Mesothelial cell of epicardium (in vitro differentiated cells): ENCODE measurements around the gene NPC1L1. TPM values are rescaled to one million over a fixed set of nuclear protein-coding genes. Genes with fewer than 3 reads are reported as not detected.

Source experiments
- DNase-seq, 2 experiments: peaks; one replicate each; pipeline ENCODE4 v3.0.0; 2021; ENCODE audit warnings: low spot score in 2 of 2; ENCODE audit not compliant: unreplicated experiment in 2 of 2
- H3K27ac Mint-ChIP-seq: 2 replicates; pipeline ENCODE4 v1.8.0; 2021; ENCODE audit warnings: mixed read lengths
- H3K27me3 Mint-ChIP-seq: 2 replicates; pipeline ENCODE4 v1.8.0; 2021; ENCODE audit warnings: low read depth, mixed read lengths
- H3K36me3 Mint-ChIP-seq: 2 replicates; pipeline ENCODE4 v1.8.0; 2021; ENCODE audit warnings: mixed read lengths
- H3K4me1 Mint-ChIP-seq: 2 replicates; pipeline ENCODE4 v1.8.0; 2021; ENCODE audit warnings: mixed read lengths
- H3K4me3 Mint-ChIP-seq: 2 replicates; pipeline ENCODE4 v1.8.0; 2021; ENCODE audit warnings: mild to moderate bottlenecking, moderate library complexity, mixed read lengths
- H3K9me3 Mint-ChIP-seq: 2 replicates; pipeline ENCODE4 v1.8.0; 2021; ENCODE audit warnings: mixed read lengths
- total RNA-seq: library from RNA; stranded (reverse); gene quantifications from 3 replicates; pipeline ENCODE4 v1.2.1, GENCODE V29; 2021
- TF ChIP-seq, protein P1 (sequence below): fragments of 200-600 bp; sonication (generic); IDR thresholded peaks from one replicate; pipeline ENCODE4 v1.5.0; 2021; ENCODE audit warnings: antibody characterized with exemption; ENCODE audit not compliant: unreplicated experiment

The NPC1L1 gene
- total RNA-seq, 1 donor from 2014 or later, result 0.07 TPM

DNA sequence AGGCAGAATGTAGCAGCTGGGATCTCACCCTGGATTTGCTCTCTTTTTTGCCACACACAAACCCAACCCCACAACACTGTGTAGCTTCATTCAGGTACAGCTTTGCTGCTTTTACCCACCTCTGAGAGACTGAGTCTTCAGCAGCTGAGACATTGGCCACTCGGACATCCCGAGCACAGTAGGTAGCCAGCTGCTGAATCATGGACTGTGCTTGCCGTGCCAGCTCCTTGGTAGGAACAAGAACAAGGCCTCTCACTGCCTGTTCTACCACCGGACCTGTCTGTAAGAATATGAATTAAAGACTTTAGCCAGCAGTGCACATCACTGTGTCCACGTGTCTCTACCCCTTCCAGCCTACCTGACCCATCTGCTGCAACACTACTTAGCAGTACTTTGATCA is 31.6 kb upstream of the NPC1L1 start:
- H3K27me3 Mint-ChIP-seq, result no peaks in the 10 kb centered on the region
- DNase-seq, result no peak
- peak overlapping the region; percentile 98 for H3K27ac Mint-ChIP-seq
- TF ChIP-seq, protein P1, sequence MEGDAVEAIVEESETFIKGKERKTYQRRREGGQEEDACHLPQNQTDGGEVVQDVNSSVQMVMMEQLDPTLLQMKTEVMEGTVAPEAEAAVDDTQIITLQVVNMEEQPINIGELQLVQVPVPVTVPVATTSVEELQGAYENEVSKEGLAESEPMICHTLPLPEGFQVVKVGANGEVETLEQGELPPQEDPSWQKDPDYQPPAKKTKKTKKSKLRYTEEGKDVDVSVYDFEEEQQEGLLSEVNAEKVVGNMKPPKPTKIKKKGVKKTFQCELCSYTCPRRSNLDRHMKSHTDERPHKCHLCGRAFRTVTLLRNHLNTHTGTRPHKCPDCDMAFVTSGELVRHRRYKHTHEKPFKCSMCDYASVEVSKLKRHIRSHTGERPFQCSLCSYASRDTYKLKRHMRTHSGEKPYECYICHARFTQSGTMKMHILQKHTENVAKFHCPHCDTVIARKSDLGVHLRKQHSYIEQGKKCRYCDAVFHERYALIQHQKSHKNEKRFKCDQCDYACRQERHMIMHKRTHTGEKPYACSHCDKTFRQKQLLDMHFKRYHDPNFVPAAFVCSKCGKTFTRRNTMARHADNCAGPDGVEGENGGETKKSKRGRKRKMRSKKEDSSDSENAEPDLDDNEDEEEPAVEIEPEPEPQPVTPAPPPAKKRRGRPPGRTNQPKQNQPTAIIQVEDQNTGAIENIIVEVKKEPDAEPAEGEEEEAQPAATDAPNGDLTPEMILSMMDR, result no peak
- peaks cover 27% of the 10 kb centered on the region for H3K36me3 Mint-ChIP-seq
- H3K9me3 Mint-ChIP-seq, result no peaks in the 10 kb centered on the region
- H3K4me1 Mint-ChIP-seq, result peaks cover 27% of the 10 kb centered on the region
- H3K4me3 Mint-ChIP-seq, result peak overlapping the region; percentile 98

DNA sequence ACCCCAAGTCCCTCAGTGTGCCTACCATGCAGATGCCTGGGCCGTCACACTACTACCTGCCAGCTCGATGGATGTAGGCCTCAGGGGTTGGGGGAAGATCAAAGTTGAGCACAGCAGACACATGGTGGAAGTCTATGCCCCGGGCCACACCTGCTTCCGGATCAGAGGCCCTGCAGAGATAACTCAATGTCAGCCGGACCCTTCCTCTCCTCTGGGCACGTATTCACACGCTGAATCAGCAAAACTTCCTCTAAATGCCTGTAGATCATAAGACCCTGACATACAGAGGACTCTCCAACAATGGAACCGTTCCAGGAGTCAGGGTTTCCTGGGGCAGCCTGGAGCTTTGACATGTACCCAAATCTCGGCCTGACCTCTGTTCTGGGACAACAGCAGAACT is 28.8 kb upstream of the NPC1L1 start:
- no peak overlapping the region for H3K27ac Mint-ChIP-seq
- H3K4me1 Mint-ChIP-seq, result peaks cover 22% of the 10 kb centered on the region
- DNase-seq, result no peak
- TF ChIP-seq, protein P1, result no peak
- H3K27me3 Mint-ChIP-seq, result no peaks in the 10 kb centered on the region
- no peak overlapping the region for H3K4me3 Mint-ChIP-seq
- no peaks in the 10 kb centered on the region for H3K9me3 Mint-ChIP-seq
- peaks cover 30% of the 10 kb centered on the region for H3K36me3 Mint-ChIP-seq

DNA sequence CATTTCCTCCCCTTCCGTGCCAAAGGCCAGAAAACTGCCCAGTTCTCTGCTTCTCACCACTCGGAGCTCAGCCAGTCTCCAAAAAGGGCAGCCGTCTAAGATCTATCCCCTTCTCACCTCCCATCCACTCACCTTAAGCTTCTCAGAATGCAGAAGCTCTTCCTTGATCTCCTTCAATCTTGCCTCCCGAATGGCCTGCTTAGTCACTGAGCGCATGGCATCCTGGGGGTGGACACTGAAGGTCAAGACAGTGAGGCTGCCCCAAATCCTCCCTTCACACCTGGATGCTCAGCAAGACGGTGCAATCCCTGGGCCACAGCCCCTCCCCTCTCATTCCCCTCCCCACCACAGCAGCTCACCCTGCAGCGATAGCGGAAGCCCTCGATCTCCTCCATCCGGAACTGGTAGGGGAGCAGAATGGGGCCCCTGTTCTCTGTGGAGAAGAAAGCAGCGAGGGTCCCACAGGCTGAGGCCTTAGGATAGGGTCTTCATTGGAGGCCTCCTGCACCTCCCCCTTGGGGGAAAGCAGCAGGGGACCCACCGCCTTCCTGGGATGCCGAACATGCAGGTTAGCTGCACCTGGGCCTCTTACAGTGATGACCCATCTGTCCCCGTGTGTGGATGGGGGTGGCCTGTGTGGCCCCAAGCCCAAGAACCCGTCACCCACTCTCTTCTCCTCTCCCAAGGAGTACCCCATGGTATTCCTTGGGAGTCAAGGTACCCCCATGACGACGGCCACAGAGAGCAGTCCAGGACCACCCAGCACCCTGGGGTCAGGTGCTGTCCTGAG is 27.8 kb upstream of the NPC1L1 start:
- no peak for DNase-seq
- Mint-ChIP-seq H3K9me3 (no peaks in the 10 kb centered on the region), H3K4me3 (no peak overlapping the region), H3K36me3 (peaks cover 35% of the 10 kb centered on the region), H3K4me1 (peaks cover 15% of the 10 kb centered on the region), H3K27me3 (no peaks in the 10 kb centered on the region), H3K27ac (no peak overlapping the region)
- TF ChIP-seq, protein P1, result no peak

DNA sequence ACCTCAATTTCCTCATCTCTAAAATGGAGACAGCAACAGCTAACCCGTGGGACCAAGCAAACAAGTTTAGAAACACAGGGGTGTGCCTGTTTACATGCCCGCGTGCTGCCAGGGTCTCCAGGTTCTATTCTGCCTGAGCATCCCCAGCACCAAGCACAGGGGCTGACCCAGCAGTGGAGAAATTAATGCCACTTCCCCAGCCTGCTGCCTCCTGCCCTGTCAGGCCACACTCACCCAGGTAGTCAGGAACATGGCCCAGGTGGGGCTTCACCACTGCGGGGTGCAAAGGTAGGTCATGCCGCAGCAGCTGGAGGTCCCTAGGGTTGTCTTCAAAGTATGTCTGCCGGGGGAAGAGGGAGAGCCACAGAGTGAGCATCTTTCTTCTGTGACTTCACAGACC is 26.8 kb upstream of the NPC1L1 start:
- H3K27me3 Mint-ChIP-seq, result no peaks in the 10 kb centered on the region
- no peaks in the 10 kb centered on the region for H3K9me3 Mint-ChIP-seq
- H3K4me3 Mint-ChIP-seq, result no peak overlapping the region
- no peak overlapping the region for H3K27ac Mint-ChIP-seq
- no peak for DNase-seq
- H3K36me3 Mint-ChIP-seq, result peaks cover 40% of the 10 kb centered on the region
- H3K4me1 Mint-ChIP-seq, result peaks cover 7% of the 10 kb centered on the region
- TF ChIP-seq, protein P1, result no peak

DNA sequence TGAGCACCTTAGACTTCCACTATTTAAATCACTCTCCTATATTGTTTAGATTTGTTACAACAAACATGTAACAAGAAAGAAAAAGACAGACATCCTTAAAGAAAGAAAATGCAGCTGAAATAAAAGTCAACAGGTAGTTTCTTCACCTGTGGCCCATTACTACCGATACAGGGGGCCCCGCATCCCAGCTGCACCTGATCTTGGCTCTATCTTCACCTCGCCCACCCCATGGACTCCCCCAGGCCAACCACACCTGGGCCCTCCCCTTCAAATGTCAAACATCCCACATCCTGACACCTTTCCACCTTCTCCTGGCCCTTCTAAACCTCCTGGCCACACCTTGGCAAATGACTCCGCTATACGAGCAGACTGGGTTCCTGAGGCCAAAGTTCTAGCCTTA is 25.6 kb upstream of the NPC1L1 start:
- DNase-seq, result no peak
- H3K36me3 Mint-ChIP-seq, result peaks cover 34% of the 10 kb centered on the region

More for the DNA sequence above, 25.6 kb upstream of the NPC1L1 start:
- no peak overlapping the region for H3K27ac Mint-ChIP-seq
- no peak overlapping the region for H3K4me3 Mint-ChIP-seq
- no peaks in the 10 kb centered on the region for H3K27me3 Mint-ChIP-seq
- no peaks in the 10 kb centered on the region for H3K4me1 Mint-ChIP-seq
- H3K9me3 Mint-ChIP-seq, result no peaks in the 10 kb centered on the region
- TF ChIP-seq, protein P1, result no peak
